NCI-H774 (cell line): ENCODE data around the gene TMEM243.
"Not testable (repeated sequence)": the region's sequence is repeated elsewhere in the genome, so short reads cannot be mapped to it uniquely, and the experiment has no call there.

ENCODE experiments used
- DNase-seq: peaks from one replicate; lab custom pipeline; 2025; lab: John Stamatoyannopoulos, UW

TMEM243 gene

DNA sequence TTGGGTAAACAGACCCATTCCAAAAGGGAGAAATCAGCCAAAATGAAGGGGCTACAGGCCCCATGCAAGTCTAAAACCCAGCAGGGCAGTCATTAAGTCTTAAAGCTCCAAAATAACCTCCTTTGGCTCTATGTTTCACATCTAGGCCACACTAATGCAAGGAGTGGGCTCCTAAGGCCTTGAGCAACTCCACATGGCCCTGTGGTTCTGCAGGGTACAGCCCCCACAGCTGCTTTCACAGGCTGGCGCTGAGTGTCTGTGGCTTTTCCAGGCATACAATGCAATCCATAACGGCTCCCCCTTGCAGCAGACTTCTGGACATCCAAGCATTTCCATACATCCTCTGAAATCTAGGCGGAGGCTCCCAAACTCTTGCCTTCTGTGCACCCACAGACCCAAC, 9.0 kb downstream of the TMEM243 start:
- DNase-seq, result no peak

DNA sequence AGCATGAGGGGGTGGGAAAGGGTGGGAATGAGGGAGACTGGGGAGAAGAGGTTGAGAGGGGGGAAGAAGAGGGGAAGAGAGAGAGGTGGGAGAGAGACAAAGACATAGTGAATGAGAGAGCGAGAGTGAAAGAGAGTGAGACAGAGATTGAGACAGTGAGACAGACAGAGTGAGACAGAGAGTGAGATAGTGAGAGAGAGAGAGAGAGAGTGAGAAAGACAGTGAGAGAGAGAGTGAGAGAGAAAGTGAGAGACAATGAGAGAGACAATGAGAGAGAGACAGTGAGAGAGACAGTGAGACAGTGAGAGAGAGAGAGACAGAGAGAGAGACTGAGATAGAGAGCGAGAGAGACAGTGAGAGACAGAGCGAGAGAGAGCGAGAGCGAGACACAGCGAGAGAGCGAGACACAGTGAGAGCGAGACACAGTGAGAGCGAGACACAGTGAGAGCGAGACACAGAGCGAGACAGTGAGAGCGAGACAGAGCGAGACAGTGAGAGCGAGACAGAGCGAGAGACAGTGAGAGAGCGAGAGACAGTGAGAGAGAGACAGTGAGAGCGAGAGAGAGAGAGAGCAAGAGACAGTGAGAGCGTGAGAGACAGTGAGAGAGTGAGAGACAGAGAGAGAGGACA, 10.1 kb downstream of the TMEM243 start:
- no peak for DNase-seq

DNA sequence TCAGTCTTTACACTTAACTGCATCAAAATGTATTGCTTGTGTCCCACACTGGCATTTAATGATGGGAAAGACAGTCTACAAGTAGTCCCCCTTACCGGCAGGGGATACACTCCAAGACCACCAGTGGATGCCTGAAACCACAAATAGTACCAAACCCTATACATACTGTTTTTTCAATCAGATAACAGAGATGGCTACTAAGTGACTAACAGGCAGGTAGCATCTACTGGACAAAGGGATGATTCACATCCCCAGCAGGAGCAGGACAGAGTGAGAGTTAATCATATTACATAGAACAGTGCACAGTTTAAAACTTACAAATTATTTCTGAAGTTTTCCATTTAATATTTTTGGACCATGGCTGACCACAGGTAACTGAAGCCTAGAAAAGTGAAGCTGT, 13.2 kb downstream of the TMEM243 start:
- DNase-seq, result no peak

DNA sequence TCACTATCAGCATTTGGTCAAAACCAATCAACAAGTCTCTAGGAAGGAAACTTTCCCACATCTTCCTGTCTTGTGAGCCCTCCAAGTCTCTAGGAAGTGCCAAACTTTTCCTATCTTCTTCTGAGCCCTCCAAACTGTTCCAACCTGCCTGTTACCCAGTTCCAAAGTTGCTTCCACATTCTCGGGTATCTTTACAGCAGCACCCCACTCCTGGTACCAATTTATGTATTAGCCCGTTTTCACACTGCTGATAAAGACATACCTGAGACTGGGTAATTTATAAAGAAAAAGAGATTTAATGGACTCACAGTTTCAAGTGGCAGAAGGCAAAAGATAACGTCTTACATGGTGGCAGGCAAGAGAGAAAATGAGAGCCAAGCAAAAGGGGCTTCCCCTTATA, 13.8 kb downstream of the TMEM243 start:
- not testable (repeated sequence) for DNase-seq

DNA sequence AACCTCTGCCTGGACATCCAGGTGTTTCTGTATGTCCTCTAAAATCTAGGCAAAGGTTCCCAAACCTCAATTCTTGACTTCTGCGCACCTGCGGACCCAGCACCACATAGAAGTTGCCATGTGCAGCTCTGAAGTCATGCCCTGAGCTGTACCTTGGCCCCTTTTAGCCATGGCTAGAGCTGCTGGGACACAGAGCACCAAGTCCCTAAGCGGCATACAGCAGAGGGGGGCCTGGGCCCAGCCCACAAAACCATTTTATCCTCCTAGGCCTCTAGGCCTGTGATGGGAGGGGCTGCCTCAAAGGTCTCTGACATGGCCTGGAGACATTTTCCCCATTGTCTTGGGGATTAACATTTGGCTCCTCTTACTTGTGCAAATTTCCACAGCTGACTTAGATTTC, 14.6 kb downstream of the TMEM243 start:
- no peak for DNase-seq

DNA sequence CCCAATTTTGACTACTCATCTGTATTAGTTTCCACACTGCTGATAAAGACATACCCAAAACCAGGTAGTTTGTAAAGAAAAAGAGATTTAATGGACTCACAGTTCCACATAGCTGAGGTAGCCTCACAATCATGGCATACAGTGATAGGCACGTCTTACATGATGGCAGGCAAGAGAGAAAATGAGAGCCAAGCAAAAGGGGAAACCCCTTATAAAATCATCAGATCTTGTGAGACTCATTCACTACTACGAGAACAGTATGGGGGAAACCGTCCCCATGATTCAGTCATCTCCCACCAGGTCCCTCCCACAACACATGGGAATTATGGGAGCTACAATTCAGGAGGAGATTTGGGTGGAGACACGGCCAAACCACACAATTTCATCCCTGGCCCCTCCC, 15.6 kb downstream of the TMEM243 start:
- DNase-seq, result not testable (repeated sequence)

DNA sequence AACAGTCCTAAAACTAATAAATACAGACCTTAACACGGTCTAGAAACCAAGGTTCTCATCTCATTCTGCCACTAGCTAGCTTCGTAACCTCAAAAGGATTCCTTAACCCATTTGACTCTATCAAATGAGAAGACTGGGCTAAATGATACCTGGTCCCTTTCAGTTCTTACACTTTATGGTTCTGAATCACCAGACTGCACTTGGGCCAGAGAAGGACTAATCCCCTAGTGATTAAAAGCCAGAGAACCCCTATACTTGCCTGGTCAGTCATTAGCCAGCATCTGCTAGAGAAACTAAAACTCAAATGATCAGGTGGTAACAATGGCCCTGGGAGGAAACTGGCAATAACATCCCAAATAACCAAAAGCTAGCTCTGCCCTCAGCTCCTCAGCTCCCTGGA, 16.8 kb downstream of the TMEM243 start:
- no peak for DNase-seq

DNA sequence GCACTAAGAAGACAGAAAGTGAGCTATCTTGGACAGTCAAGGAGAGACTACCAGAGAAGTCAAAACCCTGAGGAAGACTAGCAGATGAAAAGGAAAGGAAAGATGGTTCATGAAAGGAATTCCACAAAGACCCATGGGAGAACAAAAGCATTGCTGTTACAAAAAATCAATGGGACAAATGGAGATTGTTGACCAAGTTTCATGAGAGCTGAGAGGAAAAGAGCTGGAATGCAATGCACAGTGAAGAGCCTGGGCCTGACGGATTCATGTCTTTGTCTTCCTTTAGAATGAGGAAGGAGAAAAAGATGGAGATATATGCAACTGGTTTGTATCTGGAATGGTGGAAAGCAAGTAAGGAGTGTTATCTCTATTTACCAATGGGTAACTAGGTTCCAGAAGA, 17.3 kb downstream of the TMEM243 start:
- DNase-seq, result no peak

DNA sequence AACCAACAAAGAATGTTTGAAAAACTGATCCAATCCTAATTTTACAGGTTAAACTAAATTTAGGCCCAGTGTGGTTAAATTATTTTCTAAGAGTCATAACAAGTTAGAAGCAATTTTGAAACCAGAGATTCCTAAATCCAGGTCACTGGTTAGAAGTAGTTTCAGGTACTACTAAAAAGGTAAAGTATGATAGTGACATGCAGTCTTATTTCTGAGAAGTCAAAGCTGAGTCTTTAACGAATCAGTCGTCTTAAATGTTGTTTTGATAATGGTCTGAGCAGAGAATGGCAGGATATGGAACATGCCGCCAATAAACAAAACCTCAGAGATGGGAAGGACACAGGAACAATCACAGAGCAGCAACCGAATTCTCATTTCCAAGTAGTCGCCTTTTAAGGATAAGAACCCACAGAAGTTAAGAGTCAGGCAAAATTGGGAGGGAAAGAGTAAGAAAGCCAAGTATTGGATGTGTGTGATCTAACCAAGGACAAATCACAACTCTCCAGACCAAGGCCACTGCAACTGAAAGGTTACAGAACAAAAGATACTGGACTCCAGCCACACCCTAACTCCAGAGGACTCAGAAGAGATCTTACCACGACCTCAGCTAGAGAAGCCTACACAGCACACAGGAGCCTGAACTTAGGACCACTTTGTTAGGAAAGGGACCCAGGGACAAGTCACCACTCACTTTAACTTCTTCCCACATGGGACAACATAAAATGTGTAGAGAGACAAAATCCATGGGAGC, 19.7 kb downstream of the TMEM243 start:
- DNase-seq, result no peak

DNA sequence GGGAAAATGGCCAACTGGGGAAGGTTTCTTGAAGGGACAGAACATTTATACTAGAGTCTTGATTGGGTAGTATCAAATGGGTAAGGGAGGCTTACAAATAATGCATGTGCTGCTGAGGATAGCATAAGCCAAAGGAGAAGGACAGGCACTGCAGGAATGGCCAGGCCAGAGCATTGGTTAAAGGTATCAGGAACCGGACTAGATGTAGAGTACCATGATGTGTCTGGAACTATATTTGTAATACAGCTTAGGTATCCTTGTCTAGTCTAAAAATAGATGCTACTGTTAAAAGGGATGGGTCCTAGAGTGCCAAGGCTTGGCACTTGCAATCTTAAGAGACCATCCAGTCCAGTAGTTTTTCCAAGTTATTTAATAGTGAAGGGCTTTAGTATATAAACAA, 20.3 kb downstream of the TMEM243 start:
- no peak for DNase-seq

DNA sequence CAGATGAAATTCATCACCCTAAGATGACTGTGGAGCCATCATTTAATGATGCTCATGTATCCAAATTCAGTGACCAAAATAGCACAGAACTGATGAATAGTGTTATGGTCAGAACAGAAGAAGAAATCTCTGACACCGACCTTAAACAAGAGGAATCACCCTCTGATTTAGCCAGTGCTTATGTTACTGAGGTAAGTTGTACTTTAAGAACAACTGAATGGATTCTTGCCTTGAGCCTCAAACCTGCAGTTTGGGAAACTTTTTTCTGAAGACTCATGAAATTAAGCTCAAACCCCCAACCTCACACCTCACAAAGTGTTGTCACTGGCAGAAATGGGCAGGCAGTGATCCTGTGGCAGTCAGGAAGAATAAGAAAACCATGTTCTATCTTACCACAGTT, 25.6 kb downstream of the TMEM243 start:
- no peak for DNase-seq

DNA sequence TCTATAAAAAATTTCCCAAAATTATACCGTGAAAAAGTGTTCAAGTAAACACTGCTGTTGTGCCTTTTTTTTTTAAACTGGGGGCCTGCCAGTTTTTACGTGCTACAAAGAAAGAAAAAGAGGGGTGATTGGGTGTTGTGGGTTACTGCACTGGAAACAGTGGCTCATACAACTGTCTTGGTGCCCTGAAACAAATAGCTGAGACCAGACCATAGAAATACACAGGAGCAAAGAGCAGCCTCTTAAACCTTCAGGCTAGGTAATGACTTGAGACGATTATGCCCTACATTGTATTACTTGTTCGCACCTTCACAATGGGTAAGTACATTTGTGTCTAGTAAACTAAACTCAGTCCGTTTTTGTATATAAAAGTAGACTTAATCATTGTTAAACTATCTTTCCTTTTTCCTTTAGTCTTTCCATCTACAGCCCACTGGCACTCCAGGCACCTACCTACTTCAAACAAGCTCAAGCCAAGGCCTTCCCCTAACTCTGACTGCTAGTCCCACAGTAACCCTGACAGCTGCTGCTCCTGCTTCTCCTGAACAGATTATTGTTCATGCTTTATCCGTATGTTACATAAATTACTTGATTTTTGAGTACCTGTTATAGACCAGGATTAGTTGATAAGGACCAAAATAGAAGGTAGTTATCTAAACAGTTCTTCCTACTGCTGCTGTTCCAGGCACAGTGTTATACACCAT, 26.6 kb downstream of the TMEM243 start:
- DNase-seq, result no peak

DNA sequence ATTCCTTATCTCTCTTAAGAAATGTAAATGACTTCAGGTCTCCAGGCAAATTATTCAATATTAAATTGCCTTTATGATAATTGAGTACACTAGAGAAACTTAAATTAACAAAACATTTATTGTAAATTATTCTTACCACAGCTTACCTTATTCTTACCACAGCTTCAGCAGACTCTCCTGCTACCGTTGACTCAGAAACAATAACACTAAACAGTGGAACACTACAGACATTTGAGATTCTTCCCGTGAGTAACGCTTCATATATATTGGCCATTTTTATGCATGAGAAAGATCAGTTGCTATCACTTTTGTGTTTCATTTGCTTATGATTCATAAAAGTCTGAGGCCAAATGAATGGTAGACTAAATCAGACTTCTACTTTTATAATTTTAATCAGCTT, 28.7 kb downstream of the TMEM243 start:
- no peak for DNase-seq

DNA sequence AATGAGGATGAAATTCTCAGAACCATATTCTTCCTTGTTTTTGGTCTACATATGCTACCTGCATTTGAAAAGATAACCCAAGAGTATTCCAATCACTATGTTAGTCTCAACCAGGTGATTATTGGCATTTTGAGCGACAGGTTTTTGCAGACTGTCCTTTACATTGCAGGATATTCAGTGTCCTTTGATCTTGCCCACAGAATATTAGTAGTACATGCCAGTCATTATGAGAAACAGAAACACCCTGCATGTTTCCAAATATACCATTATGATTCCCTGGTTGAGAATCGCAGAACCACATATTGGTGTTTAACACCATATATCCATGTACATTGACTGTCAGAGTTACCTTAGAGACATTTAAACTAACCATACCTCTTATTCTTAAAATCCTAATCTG, 30.6 kb downstream of the TMEM243 start:
- DNase-seq, result no peak

DNA sequence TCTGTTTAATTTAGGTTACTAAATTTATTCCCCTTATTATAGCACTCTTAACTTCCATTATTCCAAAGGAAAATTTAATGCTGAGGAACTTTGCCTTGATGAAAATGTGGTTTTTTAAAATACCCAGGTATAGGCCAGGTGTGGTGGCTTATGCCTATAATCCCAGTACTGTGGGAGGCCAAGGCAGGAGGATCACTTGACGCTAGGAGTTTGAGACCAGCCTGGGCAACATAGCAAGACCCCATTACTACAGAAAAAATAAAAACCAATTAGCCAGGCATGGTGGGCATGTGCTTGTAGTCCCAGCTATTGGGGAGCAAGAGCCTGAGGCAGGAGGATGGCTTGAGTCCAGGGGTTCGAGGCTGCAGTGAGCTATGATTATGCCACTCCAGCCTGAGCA, 32.4 kb downstream of the TMEM243 start:
- no peak for DNase-seq

DNA sequence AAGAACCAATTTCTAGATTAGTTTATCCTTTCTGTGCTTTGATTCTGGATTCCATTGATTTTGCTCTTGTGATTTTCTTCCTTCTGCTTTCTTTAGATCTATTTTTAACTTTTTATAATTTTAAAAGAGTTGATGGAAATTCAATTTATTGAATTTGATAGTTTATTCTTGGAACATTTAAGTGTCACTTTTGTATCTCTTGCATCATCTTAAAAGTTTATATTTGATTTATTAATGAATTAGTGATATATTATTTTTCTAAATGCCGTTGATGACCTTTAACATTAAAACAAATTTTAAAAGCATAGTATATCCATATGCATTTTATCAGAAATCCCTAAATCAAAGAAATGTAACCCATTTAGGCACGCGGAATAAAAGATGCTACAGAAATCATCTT, 40.4 kb downstream of the TMEM243 start:
- no peak for DNase-seq

DNA sequence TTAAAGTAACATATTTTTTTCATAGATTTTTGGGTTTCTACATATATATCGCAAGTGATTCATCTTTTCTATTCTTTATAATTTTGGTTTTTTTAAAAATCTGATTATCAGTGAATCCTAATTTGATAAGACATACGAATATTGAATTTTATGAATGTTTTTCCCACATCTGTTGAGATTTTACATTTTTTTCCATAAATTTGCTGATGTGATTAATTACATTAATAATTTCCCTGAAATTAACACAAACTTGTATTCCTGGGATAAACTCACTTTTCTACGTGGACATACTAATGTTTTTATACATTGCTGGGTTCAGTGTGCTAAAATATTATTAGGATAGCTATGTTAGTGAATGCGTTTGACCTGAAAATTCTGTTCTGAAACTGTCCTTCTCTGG, 41.2 kb downstream of the TMEM243 start:
- DNase-seq, result no peak

DNA sequence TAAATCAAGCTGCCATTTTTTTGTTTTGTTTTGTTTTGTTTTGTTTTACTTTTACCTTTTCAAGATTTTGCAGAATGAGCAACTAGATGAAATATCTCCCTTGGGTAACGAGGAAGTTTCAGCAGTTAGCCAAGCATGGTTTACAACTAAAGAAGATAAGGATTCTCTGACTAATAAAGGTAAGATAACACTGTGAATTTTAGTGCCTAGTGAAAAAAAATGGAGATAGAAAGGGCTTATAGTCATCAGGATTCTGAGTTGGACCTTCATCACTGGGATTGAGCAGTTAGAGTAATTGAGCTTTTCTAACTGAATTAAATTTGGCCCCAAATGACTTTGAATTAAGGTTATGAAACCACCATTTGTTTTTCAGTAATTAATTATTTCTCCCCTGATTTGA, 46.1 kb downstream of the TMEM243 start:
- no peak for DNase-seq

DNA sequence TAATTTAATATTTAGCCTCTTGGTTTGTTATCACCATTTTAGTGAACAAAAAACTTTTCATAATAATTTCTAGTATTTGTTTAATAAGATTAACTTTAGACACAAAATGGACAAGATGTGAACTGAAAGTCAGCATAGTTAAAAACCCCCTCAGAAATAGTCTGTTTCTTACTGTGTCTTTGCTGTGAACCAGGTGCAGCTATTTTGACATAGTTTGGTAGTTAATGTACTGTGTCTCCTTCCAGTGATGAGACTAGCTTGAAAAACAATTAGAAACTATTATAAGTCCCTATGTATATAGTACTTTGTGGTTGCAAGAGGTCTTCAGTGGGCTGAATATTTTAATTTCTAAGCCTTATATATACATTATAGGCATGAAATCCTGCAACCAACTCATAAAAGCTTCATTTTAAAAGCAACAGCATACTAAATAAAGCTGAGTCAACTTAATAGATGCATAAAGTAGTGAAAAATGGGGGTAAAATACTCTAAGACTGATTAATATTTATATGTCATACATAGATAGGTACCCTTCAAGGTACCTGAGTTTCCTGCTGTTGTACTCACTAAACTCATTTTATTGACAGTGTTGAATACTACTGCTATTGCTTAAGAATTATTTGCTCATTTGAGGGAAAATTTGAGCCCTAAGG, 48.1 kb downstream of the TMEM243 start:
- no peak for DNase-seq

DNA sequence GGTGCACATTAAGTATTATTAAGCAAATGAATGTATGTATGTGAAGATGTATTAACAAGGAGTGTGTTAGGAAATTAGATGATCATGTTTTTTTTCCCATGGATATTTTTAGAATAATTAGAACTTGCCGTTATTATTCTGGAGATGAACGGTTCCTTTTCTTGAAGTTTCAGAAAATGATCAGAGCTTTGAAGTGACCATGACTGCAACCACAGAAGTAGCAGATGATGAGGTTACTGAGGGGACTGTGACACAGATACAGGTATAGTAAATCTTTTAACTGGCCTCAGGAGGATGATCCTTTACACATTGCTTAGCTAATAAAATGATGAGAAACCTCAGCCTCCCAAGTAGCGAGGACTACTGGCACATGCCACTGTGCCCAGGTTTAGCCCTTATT, 48.7 kb downstream of the TMEM243 start:
- DNase-seq, result no peak

DNA sequence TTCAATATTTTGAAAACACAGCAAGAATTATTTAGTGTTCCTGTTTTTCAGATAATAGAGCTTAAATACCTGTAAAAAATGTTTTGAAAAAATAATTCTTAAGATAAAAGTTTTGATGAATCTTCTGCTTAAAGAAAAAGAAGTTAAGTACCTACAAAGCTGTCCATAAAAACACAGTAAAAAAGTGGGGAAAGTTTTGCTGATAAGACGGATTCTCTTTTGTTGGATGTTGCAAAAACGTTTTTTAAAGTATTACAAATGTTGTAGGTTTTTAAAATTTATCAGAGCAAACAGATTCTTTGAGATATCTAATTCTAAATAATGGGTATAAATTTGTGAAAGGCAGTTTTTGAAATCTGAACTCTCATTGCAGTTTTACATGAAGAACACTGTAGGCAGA, 55.1 kb downstream of the TMEM243 start:
- no peak for DNase-seq

DNA sequence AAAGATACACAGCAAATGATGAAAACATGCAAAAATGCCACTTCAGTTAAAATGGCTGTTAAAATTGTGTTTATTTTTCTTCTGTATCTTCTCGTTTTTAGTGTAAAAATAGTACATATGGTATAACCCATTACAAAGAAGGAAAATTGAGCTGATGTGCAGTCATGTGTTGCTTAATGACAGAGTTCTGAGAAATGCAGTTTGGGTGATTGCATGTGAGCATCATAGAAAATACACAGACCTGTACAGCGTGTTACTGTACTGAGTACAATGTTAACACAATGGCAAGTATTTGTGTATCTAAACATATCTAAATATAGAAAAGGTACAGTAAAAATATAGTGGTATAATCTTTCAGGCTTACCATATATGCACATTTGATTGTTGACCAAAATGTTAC, 60.0 kb downstream of the TMEM243 start:
- DNase-seq, result no peak

DNA sequence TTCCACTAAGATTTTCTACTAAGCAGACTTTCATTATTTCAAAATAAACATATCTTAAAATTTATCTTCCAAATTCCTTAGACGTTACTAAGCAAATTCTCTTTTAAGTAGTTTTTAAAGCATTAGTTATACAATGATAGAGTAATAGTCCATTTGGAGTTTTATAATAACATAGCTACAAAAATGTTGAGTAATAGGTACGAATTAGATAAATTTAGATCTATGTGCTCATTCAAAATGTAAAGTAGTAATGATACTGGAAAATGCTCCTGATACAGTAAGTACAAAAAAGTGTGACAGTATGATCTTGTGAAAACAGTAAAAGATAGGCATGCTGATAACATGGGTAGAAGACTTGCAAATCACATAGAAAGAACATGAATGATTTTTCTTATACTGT, 62.8 kb downstream of the TMEM243 start:
- no peak for DNase-seq
